Lower leg skin (tissue), 3 donors: ENCODE results near the gene CCDC74B.

Experiments used
- POLR2A ChIP-seq, 2 donors: fragments of 450-650 bp; IDR thresholded peaks; one replicate each; pipeline ENCODE4 v1.6.1; 2016 to 2017; ENCODE audit warnings: antibody characterized with exemption in 2 of 2, mild to moderate bottlenecking in 1 of 2, moderate library complexity in 1 of 2
- TF ChIP-seq, protein P1 (sequence below), 3 donors: fragments of 450-650 bp; IDR thresholded peaks; one replicate each; pipeline ENCODE4 v1.5.1; 2016; ENCODE audit warnings: antibody characterized with exemption in 3 of 3, mild to moderate bottlenecking in 3 of 3, moderate library complexity in 2 of 3

DNA sequence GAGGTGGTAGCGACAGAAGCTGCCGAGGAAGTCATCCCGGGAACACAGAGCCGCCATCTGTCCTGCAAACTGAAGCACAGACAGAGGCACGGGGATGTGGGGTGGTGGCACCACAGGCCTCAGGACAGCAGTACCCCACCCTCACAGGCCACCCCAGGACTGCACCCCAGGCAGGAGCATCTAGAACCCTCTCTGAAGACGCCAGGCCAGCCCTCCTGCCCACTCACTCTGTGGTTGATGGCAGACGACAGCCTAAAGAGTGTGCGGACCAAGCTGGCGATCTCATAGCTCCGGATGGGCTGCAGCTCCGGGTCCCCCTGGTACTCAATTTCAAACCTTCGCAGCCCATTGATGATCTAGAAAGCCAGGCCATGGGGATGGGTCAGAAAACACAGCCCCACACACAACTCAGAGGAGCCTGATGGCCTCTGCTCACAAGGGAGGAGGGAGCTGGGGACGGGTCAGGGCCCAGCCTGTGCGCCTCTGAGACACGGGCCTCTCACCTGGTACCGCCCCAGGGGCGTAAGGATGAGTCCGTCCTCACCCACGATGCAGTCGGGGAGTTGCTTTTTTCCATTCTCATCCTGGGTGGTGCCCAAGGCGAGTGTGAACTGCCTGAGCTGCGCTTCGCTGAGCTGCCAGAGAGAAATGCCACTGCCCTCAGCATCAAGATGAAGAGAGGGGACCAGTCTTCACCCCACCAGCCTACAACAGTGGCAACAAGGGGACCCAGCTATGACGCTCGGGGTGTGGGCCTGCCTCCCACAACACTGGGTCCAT lies 8.1 kb upstream of the CCDC74B start:
- TF ChIP-seq, protein P1, sequence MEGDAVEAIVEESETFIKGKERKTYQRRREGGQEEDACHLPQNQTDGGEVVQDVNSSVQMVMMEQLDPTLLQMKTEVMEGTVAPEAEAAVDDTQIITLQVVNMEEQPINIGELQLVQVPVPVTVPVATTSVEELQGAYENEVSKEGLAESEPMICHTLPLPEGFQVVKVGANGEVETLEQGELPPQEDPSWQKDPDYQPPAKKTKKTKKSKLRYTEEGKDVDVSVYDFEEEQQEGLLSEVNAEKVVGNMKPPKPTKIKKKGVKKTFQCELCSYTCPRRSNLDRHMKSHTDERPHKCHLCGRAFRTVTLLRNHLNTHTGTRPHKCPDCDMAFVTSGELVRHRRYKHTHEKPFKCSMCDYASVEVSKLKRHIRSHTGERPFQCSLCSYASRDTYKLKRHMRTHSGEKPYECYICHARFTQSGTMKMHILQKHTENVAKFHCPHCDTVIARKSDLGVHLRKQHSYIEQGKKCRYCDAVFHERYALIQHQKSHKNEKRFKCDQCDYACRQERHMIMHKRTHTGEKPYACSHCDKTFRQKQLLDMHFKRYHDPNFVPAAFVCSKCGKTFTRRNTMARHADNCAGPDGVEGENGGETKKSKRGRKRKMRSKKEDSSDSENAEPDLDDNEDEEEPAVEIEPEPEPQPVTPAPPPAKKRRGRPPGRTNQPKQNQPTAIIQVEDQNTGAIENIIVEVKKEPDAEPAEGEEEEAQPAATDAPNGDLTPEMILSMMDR (IDR thresholded peaks at IDR 0.05) = no peak
- TF ChIP-seq POLR2A (IDR thresholded peaks at IDR 0.05) = no peak
